Endothelial cell of umbilical vein (primary cell): ENCODE data around the gene PSMA7. TPM values are rescaled to one million over a fixed set of nuclear protein-coding genes. Genes with fewer than 3 reads are reported as not detected.

ENCODE experiments used
- BruUV-seq: library from RNA; stranded (reverse); fragments of 400-500 nt; replicated peaks from 2 replicates; lab custom pipeline; 2021; lab: Mats Ljungman, UMichigan
- CTCF ChIA-PET: fragments of 300-600, 350-600 bp; sonication (Branson Sonifier 250); formaldehyde crosslinking; loops from one replicate; lab custom pipeline; 2021; ENCODE audit warnings: antibody characterized with exemption, inconsistent platforms; lab: Charles Lee
- POLR2A ChIA-PET: fragments of 300-600, 350-600 bp; sonication (Branson Sonifier 250); formaldehyde crosslinking; loops from one replicate; lab custom pipeline; 2021; ENCODE audit warnings: antibody characterized with exemption, inconsistent platforms; lab: Charles Lee
- DNase-seq: peaks from one replicate; pipeline ENCODE4 v3.0.0-alpha.2; 2011; ENCODE audit warnings: low read depth, low spot score
- FAIRE-seq: peaks from 2 replicates; lab custom pipeline; 2011; peaks lifted over from hg19 to GRCh38; lab: Jason Lieb, UNC
- H2AFZ ChIP-seq: 2 replicates; pipeline ENCODE4 v1.6.0; 2012; ENCODE audit warnings: low read depth, low read length, control low read depth, inconsistent platforms
- H3K27ac ChIP-seq: 2 replicates; pipeline ENCODE4 v1.5.1; 2011; ENCODE audit warnings: low read depth, mild to moderate bottlenecking, control low read depth, low read length, moderate library complexity; ENCODE audit not compliant: insufficient read depth
- H3K27me3 ChIP-seq, 2 experiments: 2 replicates each; pipeline versions ENCODE4 v1.6.0 to v1.6.1; 2011; ENCODE audit warnings: low read length in 2 of 2, mixed read lengths in 1 of 2; ENCODE audit not compliant: control insufficient read depth in 2 of 2, insufficient read depth in 2 of 2
- H3K36me3 ChIP-seq, 2 experiments: 2 replicates in 1 of 2; 3 replicates in 1 of 2; pipeline ENCODE4 v1.5.1; 2011; ENCODE audit warnings: low read length in 2 of 2, mild to moderate bottlenecking in 1 of 2, moderate library complexity in 1 of 2; ENCODE audit not compliant: control insufficient read depth in 2 of 2, insufficient read depth in 2 of 2; ENCODE audit errors: extremely low read depth in 1 of 2
- H3K4me1 ChIP-seq: 3 replicates; pipeline ENCODE4 v1.5.1; 2011; ENCODE audit warnings: mild to moderate bottlenecking, low read length; ENCODE audit not compliant: control insufficient read depth, insufficient read depth; ENCODE audit errors: extremely low read depth
- H3K4me2 ChIP-seq: 2 replicates; pipeline ENCODE4 v1.6.1; 2011; ENCODE audit warnings: low read length, control low read depth, mixed read lengths; ENCODE audit not compliant: insufficient read depth
- H3K4me3 ChIP-seq, 3 experiments: fragments of 200-600 bp in 1 of 3; sonication (generic), shearing (Covaris generic) in 1 of 3; replicated peaks in 1 of 3; 2 replicates each; pipeline ENCODE4 v1.5.1; 2011 to 2016; ENCODE audit warnings: control low read depth in 3 of 3, low read length in 3 of 3, mild to moderate bottlenecking in 2 of 3, inconsistent platforms in 1 of 3, low read depth in 1 of 3, moderate library complexity in 1 of 3; ENCODE audit not compliant: insufficient read depth in 1 of 3
- H3K79me2 ChIP-seq: 2 replicates; pipeline ENCODE4 v1.6.0; 2012; ENCODE audit warnings: low read length, inconsistent platforms; ENCODE audit not compliant: control insufficient read depth, insufficient read depth
- H3K9ac ChIP-seq: replicated peaks from 2 replicates; pipeline ENCODE3; 2011; ENCODE audit warnings: low read length, control low read depth; ENCODE audit not compliant: insufficient read depth; ENCODE audit errors: extremely low read depth
- H3K9me1 ChIP-seq: replicated peaks from 3 replicates; pipeline ENCODE4 v1.6.0; 2011; ENCODE audit warnings: mild to moderate bottlenecking, low read length; ENCODE audit not compliant: control insufficient read depth, insufficient read depth; ENCODE audit errors: extremely low read depth
- H3K9me3 ChIP-seq: replicated peaks from 2 replicates; pipeline ENCODE4 v1.5.1; 2012; ENCODE audit warnings: low read length, inconsistent platforms; ENCODE audit not compliant: control insufficient read depth, insufficient read depth
- H4K20me1 ChIP-seq: replicated peaks from 2 replicates; pipeline ENCODE3; 2011; ENCODE audit warnings: mild to moderate bottlenecking, low read length; ENCODE audit not compliant: control insufficient read depth, insufficient read depth; ENCODE audit errors: extremely low read depth
- EZH2 ChIP-seq: IDR thresholded peaks from 2 replicates; pipeline ENCODE4 v1.6.1; 2012; ENCODE audit warnings: borderline replicate concordance, low read depth, mild to moderate bottlenecking, moderate library complexity, low read length, inconsistent platforms; ENCODE audit not compliant: severe bottlenecking
- FOS ChIP-seq: IDR thresholded peaks from 2 replicates; pipeline ENCODE4 v1.6.1; 2011; ENCODE audit warnings: mild to moderate bottlenecking, low read length, moderate library complexity, borderline replicate concordance; ENCODE audit not compliant: insufficient read depth
- GATA2 ChIP-seq: IDR thresholded peaks from 2 replicates; pipeline ENCODE4 v1.7.0; 2011; ENCODE audit warnings: low read depth, mild to moderate bottlenecking, moderate library complexity, mixed read lengths, low read length; ENCODE audit not compliant: insufficient read length, insufficient read depth
- JUN ChIP-seq: IDR thresholded peaks from 2 replicates; pipeline ENCODE4 v1.6.1; 2011; ENCODE audit warnings: borderline replicate concordance, low read depth; ENCODE audit not compliant: insufficient read length, insufficient read depth
- MAX ChIP-seq: IDR thresholded peaks from 2 replicates; pipeline ENCODE4 v1.6.1; 2011; ENCODE audit not compliant: insufficient read depth, insufficient read length
- MYC ChIP-seq: IDR thresholded peaks from one replicate; pipeline ENCODE4 v1.6.1; 2011; ENCODE audit warnings: mild to moderate bottlenecking, low read depth, low read length
- POLR2A ChIP-seq: IDR thresholded peaks from 2 replicates; pipeline ENCODE4 v1.6.1; 2012; ENCODE audit warnings: low read depth, mild to moderate bottlenecking, control low read depth, low read length
- POLR2AphosphoS5 ChIP-seq: IDR thresholded peaks from 2 replicates; pipeline ENCODE4 v1.6.1; 2012; ENCODE audit warnings: low read depth, mild to moderate bottlenecking, control low read depth, low read length, moderate library complexity; ENCODE audit not compliant: insufficient read depth
- dilution Hi-C: fragments of 300-500 bp; cut with MboI; formaldehyde crosslinking; loops from one replicate; pipeline ENCODE4 v1.15.0; 2019; ENCODE audit warnings: low sequenced_read_pairs; ENCODE audit not compliant: extremely low pct_ligation_motif_present
- intact Hi-C: fragments of 100-400 bp; cut with micrococcal nuclease; formaldehyde crosslinking; loops from one replicate; pipeline ENCODE4 v1.10.0; 2022
- polyA plus RNA-seq, 4 experiments: library from polyadenylated mRNA; depleted of rRNA in 3 of 4; stranded (reverse) in 3 of 4; unstranded in 1 of 4; fragments of >200 nt; gene quantifications; 2 replicates each; pipeline versions ENCODE4 v1.2.1 to v1.2.3, GENCODE V29; 2011 to 2012; ENCODE audit warnings: missing spikeins in 1 of 4
- total RNA-seq: library from RNA; stranded (reverse); gene quantifications from 2 replicates; pipeline ENCODE4 v1.2.3, GENCODE V29; 2021
- TF ChIP-seq, protein P1 (sequence below), 2 donors: IDR thresholded peaks; 1 replicate in 1 of 2; 2 replicates in 1 of 2; pipeline ENCODE4 v1.5.1; 2011; ENCODE audit warnings: low read length in 2 of 2, mild to moderate bottlenecking in 2 of 2, moderate library complexity in 2 of 2, control low read depth in 1 of 2, inconsistent platforms in 1 of 2, low read depth in 1 of 2; ENCODE audit not compliant: insufficient read depth in 1 of 2; ENCODE audit errors: extremely low read depth in 1 of 2

PSMA7 gene
- total and polyA plus RNA-seq, 2 donors (not counting 3 experiments of a cell fraction or from before 2014, with no cell fraction given): 393 to 826 TPM

DNA sequence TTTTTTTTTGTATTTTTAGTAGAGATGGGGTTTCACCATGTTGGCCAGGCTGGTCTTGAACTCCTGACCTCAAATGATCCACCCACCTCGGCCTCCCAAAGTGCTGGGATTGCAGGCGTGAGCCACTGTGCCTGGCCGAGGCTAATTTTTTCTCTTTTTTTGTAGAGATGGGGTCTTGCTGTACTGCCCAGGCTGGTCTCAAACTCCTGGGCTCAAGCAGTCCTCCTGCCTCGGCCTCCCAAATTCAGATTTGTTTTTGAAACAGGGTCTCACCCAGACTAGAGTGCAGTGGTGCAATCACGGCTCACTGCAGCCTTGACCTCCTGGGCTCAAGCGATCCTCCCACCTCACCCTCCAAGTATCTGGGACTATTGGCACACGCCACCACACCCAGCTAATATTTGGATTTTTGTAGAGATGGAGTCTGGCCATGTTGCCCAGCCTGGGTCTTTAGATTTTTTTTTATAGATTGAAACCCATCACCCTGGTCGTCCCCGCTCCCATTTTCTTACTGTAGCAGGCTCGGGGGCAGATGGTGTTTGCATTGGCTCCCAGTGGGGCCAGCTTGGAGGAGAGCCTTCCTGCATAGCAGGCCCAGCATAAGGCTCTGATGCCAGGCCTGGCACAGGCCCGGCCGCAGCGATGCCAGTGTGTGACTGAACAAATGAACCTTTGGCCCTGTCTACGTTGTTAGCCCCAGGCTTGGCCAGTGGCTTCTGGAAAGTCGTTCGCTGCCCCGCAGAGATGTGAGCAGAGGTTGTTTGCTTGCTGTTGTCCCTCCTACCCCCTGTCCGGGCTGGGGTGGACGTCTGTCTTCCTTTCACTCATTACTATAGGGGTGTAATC lies 35.3 kb upstream of the PSMA7 start:
- intact Hi-C loops (no loop called here), dilution Hi-C loops (no loop called here)
- TF ChIP-seq GATA2 (no peak), POLR2AphosphoS5 (no peak), POLR2A (no peak), EZH2 (no peak), JUN (no peak), MYC (no peak), MAX (no peak), FOS (no peak)
- TF ChIP-seq, protein P1, sequence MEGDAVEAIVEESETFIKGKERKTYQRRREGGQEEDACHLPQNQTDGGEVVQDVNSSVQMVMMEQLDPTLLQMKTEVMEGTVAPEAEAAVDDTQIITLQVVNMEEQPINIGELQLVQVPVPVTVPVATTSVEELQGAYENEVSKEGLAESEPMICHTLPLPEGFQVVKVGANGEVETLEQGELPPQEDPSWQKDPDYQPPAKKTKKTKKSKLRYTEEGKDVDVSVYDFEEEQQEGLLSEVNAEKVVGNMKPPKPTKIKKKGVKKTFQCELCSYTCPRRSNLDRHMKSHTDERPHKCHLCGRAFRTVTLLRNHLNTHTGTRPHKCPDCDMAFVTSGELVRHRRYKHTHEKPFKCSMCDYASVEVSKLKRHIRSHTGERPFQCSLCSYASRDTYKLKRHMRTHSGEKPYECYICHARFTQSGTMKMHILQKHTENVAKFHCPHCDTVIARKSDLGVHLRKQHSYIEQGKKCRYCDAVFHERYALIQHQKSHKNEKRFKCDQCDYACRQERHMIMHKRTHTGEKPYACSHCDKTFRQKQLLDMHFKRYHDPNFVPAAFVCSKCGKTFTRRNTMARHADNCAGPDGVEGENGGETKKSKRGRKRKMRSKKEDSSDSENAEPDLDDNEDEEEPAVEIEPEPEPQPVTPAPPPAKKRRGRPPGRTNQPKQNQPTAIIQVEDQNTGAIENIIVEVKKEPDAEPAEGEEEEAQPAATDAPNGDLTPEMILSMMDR (IDR thresholded peaks at IDR 0.05; ENCODE audit: extremely low read depth in 1 of 2, insufficient read depth in 1 of 2, low read depth in 1 of 2, low read length in 2 of 2): no peak
- no peak overlapping the region for H2AFZ ChIP-seq
- no peak overlapping the region for H3K4me3 ChIP-seq
- ChIA-PET POLR2A (no interaction called here), CTCF (no interaction called here)
- H4K20me1 ChIP-seq: no peaks in the 10 kb centered on the region
- no peaks in the 10 kb centered on the region for H3K27me3 ChIP-seq
- DNase-seq (no peak), FAIRE-seq (no peak)
- H3K9me1 ChIP-seq: no peaks in the 10 kb centered on the region
- H3K9ac ChIP-seq: no peak overlapping the region
- peaks cover 2 to 15% of the 10 kb centered on the region in 2 experiments for H3K36me3 ChIP-seq
- peaks cover 8% of the 10 kb centered on the region for H3K4me1 ChIP-seq
- no peak overlapping the region for H3K27ac ChIP-seq
- H3K4me2 ChIP-seq: no peak overlapping the region
- H3K79me2 ChIP-seq: peaks cover 4% of the 10 kb centered on the region
- no TSS peak for BruUV-seq
- no peaks in the 10 kb centered on the region for H3K9me3 ChIP-seq
